Smooth muscle cell (in vitro differentiated cells): ENCODE measurements around the gene FAM167B. TPM values are rescaled to one million over a fixed set of nuclear protein-coding genes. Genes with fewer than 3 reads are reported as not detected.
A peak's percentile ranks its signal among the peaks of the same experiment; 100 is the strongest.

ENCODE experiments used
- DNase-seq: peaks from one replicate; lab custom pipeline; 2025; ENCODE audit not compliant: unreplicated experiment; lab: John Stamatoyannopoulos, UW
- H2AFZ ChIP-seq: fragments of 200-600 bp; sonication (generic); 2 replicates; pipeline ENCODE4 v1.6.0; 2016; ENCODE audit warnings: antibody characterized with exemption, low read depth, mild to moderate bottlenecking
- H3F3A ChIP-seq: fragments of 200-600 bp; sonication (generic); 2 replicates; pipeline ENCODE4 v1.6.0; 2017; ENCODE audit warnings: antibody characterized with exemption, low read depth
- H3K27ac ChIP-seq: fragments of 200-600 bp; sonication (generic); 2 replicates; pipeline ENCODE4 v1.5.1; 2016; ENCODE audit warnings: low read depth, mild to moderate bottlenecking
- H3K27me3 ChIP-seq: fragments of 200-600 bp; sonication (generic); 2 replicates; pipeline ENCODE4 v1.6.1; 2016; ENCODE audit warnings: low read depth, mild to moderate bottlenecking
- H3K36me3 ChIP-seq: fragments of 200-600 bp; sonication (generic); 2 replicates; pipeline ENCODE4 v1.5.1; 2016; ENCODE audit warnings: low read depth
- H3K4me1 ChIP-seq: fragments of 200-600 bp; sonication (generic); 2 replicates; pipeline ENCODE4 v1.5.1; 2016; ENCODE audit warnings: low read depth
- H3K4me2 ChIP-seq: fragments of 200-600 bp; sonication (generic); 2 replicates; pipeline ENCODE4 v1.6.0; 2016; ENCODE audit warnings: mild to moderate bottlenecking
- H3K4me3 ChIP-seq: fragments of 200-600 bp; sonication (generic); 2 replicates; pipeline ENCODE4 v1.5.1; 2016; ENCODE audit warnings: mild to moderate bottlenecking
- H3K79me2 ChIP-seq: fragments of 200-600 bp; sonication (generic); 2 replicates; pipeline ENCODE4 v1.6.0; 2016; ENCODE audit warnings: low read depth, mild to moderate bottlenecking
- H3K9ac ChIP-seq: fragments of 200-600 bp; sonication (generic); 2 replicates; pipeline ENCODE4 v1.6.0; 2016; ENCODE audit warnings: low read depth
- H3K9me3 ChIP-seq: fragments of 200-600 bp; sonication (generic); replicated peaks from 2 replicates; pipeline ENCODE4 v1.5.1; 2016; ENCODE audit warnings: low read depth
- H4K20me1 ChIP-seq: fragments of 200-600 bp; sonication (generic); 2 replicates; pipeline ENCODE4 v1.6.0; 2016; ENCODE audit warnings: low read depth
- WGBS: methylation state at CpG from one replicate; pipeline ENCODE4 v1.1.7; 2016; ENCODE audit warnings: low lambda C conversion rate; 5-methylcytosine and 5-hydroxymethylcytosine counted together
- polyA plus RNA-seq: library from polyadenylated mRNA; unstranded; fragments of >200 nt; fragmentation: Nextera tagmentation; extraction: Ambion mirVana; gene quantifications from 2 replicates; pipeline ENCODE4 v1.2.1, GENCODE V29; 2016
- total RNA-seq: library from RNA; depleted of rRNA; stranded (reverse); fragments of >200 nt; gene quantifications from 2 replicates; pipeline ENCODE4 v1.2.3, GENCODE V29; 2014
- TF ChIP-seq, protein P1 (sequence below): fragments of 200-600 bp; sonication (generic); IDR thresholded peaks from 2 replicates; pipeline ENCODE4 v1.5.1; 2017; ENCODE audit warnings: borderline replicate concordance, mild to moderate bottlenecking, antibody characterized with exemption; ENCODE audit not compliant: insufficient read depth, poor library complexity, severe bottlenecking

The FAM167B gene
- total and polyA plus RNA-seq, 2 experiments from 2014 or later = not detected

DNA sequence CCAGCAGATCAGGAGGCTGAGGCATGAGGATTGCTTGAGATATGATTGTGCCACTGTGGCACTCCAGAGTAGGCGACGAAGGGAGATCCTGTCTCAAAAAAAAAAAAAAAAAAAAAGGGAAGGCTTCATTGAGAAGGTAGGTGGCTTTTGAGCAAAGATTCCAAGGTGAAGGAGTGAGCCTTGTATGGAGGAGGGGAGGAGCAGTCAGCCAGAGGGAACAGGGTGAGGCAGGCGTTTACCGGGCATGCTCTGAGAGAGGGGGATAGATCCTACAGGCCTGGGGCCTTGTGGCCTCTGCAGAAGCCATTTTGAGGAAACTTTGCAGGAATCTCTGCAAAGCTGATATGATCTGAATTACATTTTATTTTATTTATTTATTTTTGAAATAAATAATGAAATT lies 39.7 kb downstream of the FAM167B start:
- no peaks in the 10 kb centered on the region for H3K27me3 ChIP-seq
- H3K27ac ChIP-seq = no peak overlapping the region
- TF ChIP-seq, protein P1, sequence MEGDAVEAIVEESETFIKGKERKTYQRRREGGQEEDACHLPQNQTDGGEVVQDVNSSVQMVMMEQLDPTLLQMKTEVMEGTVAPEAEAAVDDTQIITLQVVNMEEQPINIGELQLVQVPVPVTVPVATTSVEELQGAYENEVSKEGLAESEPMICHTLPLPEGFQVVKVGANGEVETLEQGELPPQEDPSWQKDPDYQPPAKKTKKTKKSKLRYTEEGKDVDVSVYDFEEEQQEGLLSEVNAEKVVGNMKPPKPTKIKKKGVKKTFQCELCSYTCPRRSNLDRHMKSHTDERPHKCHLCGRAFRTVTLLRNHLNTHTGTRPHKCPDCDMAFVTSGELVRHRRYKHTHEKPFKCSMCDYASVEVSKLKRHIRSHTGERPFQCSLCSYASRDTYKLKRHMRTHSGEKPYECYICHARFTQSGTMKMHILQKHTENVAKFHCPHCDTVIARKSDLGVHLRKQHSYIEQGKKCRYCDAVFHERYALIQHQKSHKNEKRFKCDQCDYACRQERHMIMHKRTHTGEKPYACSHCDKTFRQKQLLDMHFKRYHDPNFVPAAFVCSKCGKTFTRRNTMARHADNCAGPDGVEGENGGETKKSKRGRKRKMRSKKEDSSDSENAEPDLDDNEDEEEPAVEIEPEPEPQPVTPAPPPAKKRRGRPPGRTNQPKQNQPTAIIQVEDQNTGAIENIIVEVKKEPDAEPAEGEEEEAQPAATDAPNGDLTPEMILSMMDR = no peak
- no peaks in the 10 kb centered on the region for H4K20me1 ChIP-seq
- no peak overlapping the region for H3K4me2 ChIP-seq
- no peak for DNase-seq
- WGBS = 82% methylated on average over 4 of the region's 4 CpGs
- H2AFZ ChIP-seq = no peak overlapping the region
- H3F3A ChIP-seq = peaks cover 4% of the 10 kb centered on the region
- no peaks in the 10 kb centered on the region for H3K36me3 ChIP-seq
- no peak overlapping the region for H3K4me3 ChIP-seq
- H3K79me2 ChIP-seq = no peaks in the 10 kb centered on the region
- peaks cover 5% of the 10 kb centered on the region for H3K4me1 ChIP-seq
- H3K9ac ChIP-seq = no peak overlapping the region
- no peaks in the 10 kb centered on the region for H3K9me3 ChIP-seq

DNA sequence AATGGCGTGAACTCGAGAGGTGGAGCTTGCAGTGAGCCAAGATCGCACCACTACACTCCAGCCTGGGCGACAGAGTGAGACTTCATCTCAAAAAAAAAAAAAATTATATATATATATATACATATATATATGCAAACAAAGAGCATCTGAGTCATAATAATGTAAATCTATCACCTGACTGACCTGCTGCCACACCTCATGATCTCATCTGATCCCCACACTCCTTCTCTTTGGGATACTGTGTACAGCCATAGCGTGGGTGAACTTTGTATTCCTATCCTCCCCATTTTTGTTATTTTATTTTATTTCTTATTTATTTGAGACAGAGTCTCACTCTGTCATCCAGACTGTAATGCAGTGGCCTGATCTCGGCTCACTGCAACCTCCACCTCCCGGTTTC lies 42.2 kb downstream of the FAM167B start:
- Histone ChIP-seq H3K4me1 (peaks cover 12% of the 10 kb centered on the region), H3K9me3 (no peaks in the 10 kb centered on the region), H3K4me3 (no peak overlapping the region), H3F3A (peaks cover 4% of the 10 kb centered on the region), H4K20me1 (peaks cover 17% of the 10 kb centered on the region), H3K9ac (no peak overlapping the region), H3K36me3 (no peaks in the 10 kb centered on the region), H3K79me2 (peaks cover 21% of the 10 kb centered on the region), H3K4me2 (no peak overlapping the region), H3K27me3 (no peaks in the 10 kb centered on the region), H3K27ac (no peak overlapping the region), H2AFZ (no peak overlapping the region)
- 97% methylated on average over 7 of the region's 7 CpGs for WGBS
- DNase-seq = no peak
- TF ChIP-seq, protein P1 = no peak

DNA sequence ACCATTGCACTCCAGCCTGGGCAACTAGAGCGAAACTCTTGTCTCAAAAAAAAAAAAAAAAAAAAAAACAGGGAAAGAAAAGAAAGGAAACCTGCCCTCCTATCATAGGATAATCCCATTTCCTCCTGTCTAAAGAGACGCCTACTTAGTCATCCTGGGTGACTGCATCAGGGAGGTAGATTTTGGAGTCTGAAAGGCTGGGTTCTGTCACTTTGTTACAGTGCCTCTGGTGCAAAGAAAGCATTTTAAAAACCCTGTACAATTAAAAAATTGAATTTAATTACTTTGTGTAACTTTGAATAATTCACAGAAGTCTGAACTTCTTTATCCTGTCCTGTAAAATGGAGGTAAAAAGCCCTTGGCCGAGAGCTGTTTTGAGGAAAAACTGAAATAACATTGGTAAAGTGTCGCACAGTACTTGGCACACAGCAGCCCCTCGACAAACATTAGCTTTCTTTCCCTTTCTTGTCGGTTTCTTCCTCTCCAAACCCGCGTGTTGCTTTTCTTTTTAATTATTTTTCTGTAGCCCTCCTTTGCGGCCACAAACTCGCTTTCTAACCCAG lies 44.2 kb downstream of the FAM167B start:
- peaks cover 4% of the 10 kb centered on the region for H3F3A ChIP-seq
- peak overlapping the region; percentile 85 for H3K4me2 ChIP-seq
- DNase-seq = no peak
- no peaks in the 10 kb centered on the region for H3K9me3 ChIP-seq
- H3K4me3 ChIP-seq = peak overlapping the region; percentile 77
- WGBS = 76% methylated on average over 10 of the region's 10 CpGs
- H3K79me2 ChIP-seq = peaks cover 41% of the 10 kb centered on the region
- peaks cover 12% of the 10 kb centered on the region for H3K4me1 ChIP-seq
- H3K27ac ChIP-seq = peak overlapping the region; percentile 70
- peak overlapping the region; percentile 86 for H2AFZ ChIP-seq
- no peaks in the 10 kb centered on the region for H3K36me3 ChIP-seq
- H4K20me1 ChIP-seq = peaks cover 33% of the 10 kb centered on the region
- peak overlapping the region; percentile 36 for H3K9ac ChIP-seq
- TF ChIP-seq, protein P1 = no peak
- no peaks in the 10 kb centered on the region for H3K27me3 ChIP-seq
